Naive thymus-derived CD4-positive, alpha-beta T cell (primary cell): ENCODE results near the gene PPA1. TPM values are rescaled to one million over a fixed set of nuclear protein-coding genes. Genes with fewer than 3 reads are reported as not detected.
"Not testable (repeated sequence)": the region's sequence is repeated elsewhere in the genome, so short reads cannot be mapped to it uniquely, and the experiment has no call there.

Experiments
- ATAC-seq: fragments of 150-1000 bp; cut with Tn5 transposase; 2 replicates; pipeline ENCODE4 v1.10.0; 2021; ENCODE audit warnings: mild to moderate bottlenecking, moderate library complexity
- CTCF ChIA-PET: fragments of 350-600 bp; sonication (Branson Sonifier 250); formaldehyde crosslinking; loops from one replicate; lab custom pipeline; 2021; ENCODE audit warnings: antibody characterized with exemption; lab: Charles Lee
- POLR2A ChIA-PET: fragments of 350-600 bp; sonication (Branson Sonifier 250); formaldehyde crosslinking; loops from one replicate; lab custom pipeline; 2021; ENCODE audit warnings: antibody characterized with exemption, inconsistent platforms; lab: Charles Lee
- DNase-seq, 9 donors: peaks; one replicate each; pipeline versions ENCODE4 v3.0.0 to v3.0.0-alpha.2; 2020 to 2022; ENCODE audit warnings: mixed read lengths in 1 of 9
- H3K27ac ChIP-seq: one replicate; pipeline ENCODE4 v1.7.0; 2013; ENCODE audit warnings: mild to moderate bottlenecking, low read depth, low read length, moderate library complexity
- H3K27me3 ChIP-seq, 2 donors: one replicate each; pipeline ENCODE4 v1.7.0; 2013; ENCODE audit warnings: low read length in 2 of 2, mild to moderate bottlenecking in 2 of 2, moderate library complexity in 2 of 2; ENCODE audit not compliant: control insufficient read depth in 2 of 2, insufficient read depth in 2 of 2
- H3K36me3 ChIP-seq, 3 experiments: 1 replicate in 2 of 3; 2 replicates in 1 of 3; pipeline ENCODE4 v1.7.0; 2013; ENCODE audit warnings: low read length in 3 of 3, mild to moderate bottlenecking in 3 of 3, moderate library complexity in 1 of 3; ENCODE audit not compliant: insufficient read depth in 3 of 3, control insufficient read depth in 2 of 3
- H3K4me1 ChIP-seq, 2 donors: one replicate each; pipeline ENCODE4 v1.7.0; 2013; ENCODE audit warnings: low read length in 2 of 2, mild to moderate bottlenecking in 2 of 2, moderate library complexity in 1 of 2; ENCODE audit not compliant: control insufficient read depth in 2 of 2, insufficient read depth in 2 of 2
- H3K4me3 ChIP-seq: 2 replicates; pipeline ENCODE4 v1.7.0; 2013; ENCODE audit warnings: mild to moderate bottlenecking, low read length
- H3K9me3 ChIP-seq, 3 experiments: 1 replicate in 2 of 3; 2 replicates in 1 of 3; pipeline ENCODE4 v1.7.0; 2013; ENCODE audit warnings: low read length in 3 of 3; ENCODE audit not compliant: control insufficient read depth in 2 of 3
- H3K27ac Mint-ChIP-seq, 9 donors: one replicate each; pipeline ENCODE4 v1.8.0; 2020 to 2022; ENCODE audit warnings: mixed read lengths in 9 of 9, mild to moderate bottlenecking in 8 of 9, moderate library complexity in 5 of 9, inconsistent platforms in 2 of 9
- H3K27me3 Mint-ChIP-seq, 5 donors: one replicate each; pipeline ENCODE4 v1.8.0; 2021 to 2022; ENCODE audit warnings: mixed read lengths in 5 of 5, mild to moderate bottlenecking in 1 of 5
- H3K36me3 Mint-ChIP-seq, 5 donors: one replicate each; pipeline ENCODE4 v1.8.0; 2020 to 2022; ENCODE audit warnings: mixed read lengths in 5 of 5, mild to moderate bottlenecking in 3 of 5, inconsistent platforms in 1 of 5
- H3K4me1 Mint-ChIP-seq, 7 donors: one replicate each; pipeline ENCODE4 v1.8.0; 2020 to 2022; ENCODE audit warnings: mixed read lengths in 7 of 7, mild to moderate bottlenecking in 3 of 7, inconsistent platforms in 1 of 7
- H3K4me3 Mint-ChIP-seq, 10 donors: one replicate each; pipeline ENCODE4 v1.8.0; 2020 to 2022; ENCODE audit warnings: mild to moderate bottlenecking in 10 of 10, mixed read lengths in 10 of 10, moderate library complexity in 6 of 10, inconsistent platforms in 2 of 10
- H3K9me3 Mint-ChIP-seq, 11 donors: one replicate each; pipeline ENCODE4 v1.8.0; 2020 to 2022; ENCODE audit warnings: mixed read lengths in 11 of 11, mild to moderate bottlenecking in 4 of 11, inconsistent platforms in 1 of 11, moderate library complexity in 1 of 11
- intact Hi-C, 2 donors: fragments of 100-400 bp; cut with micrococcal nuclease; formaldehyde crosslinking; loops; one replicate each; pipeline ENCODE4 v1.15.1; 2023
- polyA plus RNA-seq, 2 donors: library from polyadenylated mRNA; unstranded; fragments of 300-500 nt; fragmentation: Illumina TruSeq; gene quantifications; one replicate each; pipeline ENCODE4 v1.2.3, GENCODE V29; 2021
- total RNA-seq, 6 experiments: library from RNA in 5 of 6; stranded (reverse) in 5 of 6; gene quantifications; 1 replicate in 5 of 6; 2 replicates in 1 of 6; pipeline ENCODE4 v1.2.3 and lab custom pipeline; 2021 to 2026

Gene PPA1
- total and polyA plus RNA-seq, 7 experiments from 2014 or later: 51.9 to 179 (median 69.9) TPM

- intact Hi-C loops: no loop called here
- CTCF ChIA-PET: interaction anchor here (2.0 kb wide), 1 partner anchor 136 kb away, joined by 8 read pairs; no protein-coding TSS in a partner anchor
Measured at GRCh38 chr10:70227548-70228320, 5.5 kb downstream of the PPA1 start.

GRCh38 chr10:70223728-70224127, 9.5 kb downstream of the PPA1 start:
- intact Hi-C loops: loop anchor here in 1 of 2 donors (2.0 kb wide), 1 partner anchor 47 kb away; no protein-coding TSS in a partner anchor
- Histone ChIP-seq H3K36me3 (peaks cover 0 to 7% (median 0%) of the 10 kb centered on the region in 3 experiments), H3K4me1 (peaks cover 0 to 8% of the 10 kb centered on the region in 2 donors), H3K27ac (no peak overlapping the region), H3K27me3 (no peaks in the 10 kb centered on the region), H3K4me3 (no peak overlapping the region), H3K9me3 (no peaks in the 10 kb centered on the region)
- H3K4me1 Mint-ChIP-seq: peaks cover 11 to 37% (median 19%) of the 10 kb centered on the region in 7 donors
- H3K36me3 Mint-ChIP-seq: peaks cover 0 to 7% (median 0%) of the 10 kb centered on the region in 5 donors
- H3K27ac Mint-ChIP-seq: peak overlapping the region in 2 of 9 donors; percentile 11 to 15
- no peak overlapping the region for H3K4me3 Mint-ChIP-seq
- no peaks in the 10 kb centered on the region for H3K9me3 Mint-ChIP-seq
- DNase-seq (no peak), ATAC-seq (no peak)
- ChIA-PET POLR2A (interaction anchor here (1.1 to 1.4 kb wide), 2 partner anchors 8 to 135 kb away, joined by 3 to 6 read pairs; no protein-coding TSS in a partner anchor), CTCF (interaction anchor here (0.5 to 6.6 kb wide), 3 partner anchors 9 to 140 kb away, joined by 3 to 192 read pairs (median 34); partner anchors contain the start of gene PPA1)
- no peaks in the 10 kb centered on the region for H3K27me3 Mint-ChIP-seq

More at GRCh38 chr10:70227548-70228320, 5.5 kb downstream of the PPA1 start:
- Histone ChIP-seq H3K27me3 (no peaks in the 10 kb centered on the region), H3K4me3 (no peak overlapping the region), H3K4me1 (peaks cover 4 to 5% of the 10 kb centered on the region in 2 donors), H3K36me3 (peaks cover 0 to 13% (median 0%) of the 10 kb centered on the region in 3 experiments), H3K27ac (no peak overlapping the region), H3K9me3 (no peaks in the 10 kb centered on the region)
- Mint-ChIP-seq H3K27ac (no peak overlapping the region), H3K4me1 (peaks cover 13 to 52% (median 37%) of the 10 kb centered on the region in 7 donors), H3K27me3 (no peaks in the 10 kb centered on the region), H3K36me3 (peaks cover 0 to 6% (median 0%) of the 10 kb centered on the region in 5 donors), H3K4me3 (no peak overlapping the region), H3K9me3 (no peaks in the 10 kb centered on the region)
- POLR2A ChIA-PET: interaction anchor here (0.7 kb wide), 1 partner anchor 142 kb away, joined by 3 read pairs; no protein-coding TSS in a partner anchor
- ATAC-seq: no peak
- no peak for DNase-seq

- not testable (repeated sequence) for H3K9me3 ChIP-seq, ATAC-seq, H3K27me3 Mint-ChIP-seq, H3K27ac ChIP-seq, H3K36me3 Mint-ChIP-seq, DNase-seq, H3K4me3 Mint-ChIP-seq, H3K4me3 ChIP-seq, H3K27me3 ChIP-seq, H3K9me3 Mint-ChIP-seq, H3K36me3 ChIP-seq, H3K4me1 ChIP-seq
- H3K27ac Mint-ChIP-seq: peak overlapping the region in 2 of 9 donors; percentile 52 to 74
- ChIA-PET CTCF (interaction anchor here (0.8 to 6.6 kb wide), 4 partner anchors 10 to 141 kb away, joined by 3 to 192 read pairs (median 18); partner anchors contain the start of gene PPA1), POLR2A (interaction anchor here (1.1 to 1.4 kb wide), 2 partner anchors 9 to 136 kb away, joined by 3 to 6 read pairs; no protein-coding TSS in a partner anchor)
- peaks cover 11 to 33% (median 16%) of the 10 kb centered on the region in 7 donors for H3K4me1 Mint-ChIP-seq
- intact Hi-C loops: loop anchor here in 1 of 2 donors (2.0 kb wide), 1 partner anchor 48 kb away; no protein-coding TSS in a partner anchor
Measured at GRCh38 chr10:70222811-70223447, 10.3 kb downstream of the PPA1 start.

DNA sequence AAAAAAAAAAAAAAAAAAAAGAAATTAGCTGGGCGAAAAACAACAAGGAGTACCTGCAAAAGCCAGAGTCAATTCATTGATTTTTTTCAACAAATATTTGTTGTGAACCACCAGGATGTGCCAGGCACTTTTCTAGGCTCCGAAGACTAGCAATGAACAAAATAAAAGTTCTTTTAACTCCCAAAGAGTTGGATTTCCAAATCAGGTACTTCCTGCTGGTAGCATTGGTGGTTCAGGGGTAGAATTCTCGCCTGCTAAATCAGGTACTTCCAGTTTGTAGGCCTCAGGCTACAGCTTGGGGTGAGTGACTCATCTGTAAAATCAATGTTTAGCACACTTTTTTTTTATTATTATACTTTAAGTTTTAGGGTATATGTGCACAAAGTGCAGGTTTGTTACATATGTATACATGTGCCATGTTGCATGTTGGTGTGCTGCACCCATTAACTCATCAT, 10.9 kb downstream of the PPA1 start:
- Mint-ChIP-seq H3K4me1 (peaks cover 11 to 28% (median 14%) of the 10 kb centered on the region in 7 donors), H3K4me3 (no peak overlapping the region), H3K27ac (peak overlapping the region in 1 of 9 donors; percentile 52), H3K9me3 (no peaks in the 10 kb centered on the region), H3K27me3 (no peaks in the 10 kb centered on the region), H3K36me3 (peaks cover 0 to 6% (median 5%) of the 10 kb centered on the region in 5 donors)
- intact Hi-C loops: loop anchor here in 1 of 2 donors (2.0 kb wide), 1 partner anchor 48 kb away; no protein-coding TSS in a partner anchor
- ChIA-PET CTCF (interaction anchor here (0.8 to 6.6 kb wide), 16 partner anchors 7 to 239 kb away, joined by 3 to 192 read pairs (median 5); partner anchors contain the start of gene PPA1), POLR2A (interaction anchor here (0.7 kb wide), 1 partner anchor 111 kb away, joined by 3 read pairs; no protein-coding TSS in a partner anchor)
- Histone ChIP-seq H3K4me3 (no peak overlapping the region), H3K27me3 (no peaks in the 10 kb centered on the region), H3K4me1 (peaks cover 0 to 8% of the 10 kb centered on the region in 2 donors), H3K9me3 (no peaks in the 10 kb centered on the region), H3K27ac (no peak overlapping the region), H3K36me3 (peaks cover 0 to 5% (median 0%) of the 10 kb centered on the region in 3 experiments)
- DNase-seq: no peak
- ATAC-seq: no peak

DNA sequence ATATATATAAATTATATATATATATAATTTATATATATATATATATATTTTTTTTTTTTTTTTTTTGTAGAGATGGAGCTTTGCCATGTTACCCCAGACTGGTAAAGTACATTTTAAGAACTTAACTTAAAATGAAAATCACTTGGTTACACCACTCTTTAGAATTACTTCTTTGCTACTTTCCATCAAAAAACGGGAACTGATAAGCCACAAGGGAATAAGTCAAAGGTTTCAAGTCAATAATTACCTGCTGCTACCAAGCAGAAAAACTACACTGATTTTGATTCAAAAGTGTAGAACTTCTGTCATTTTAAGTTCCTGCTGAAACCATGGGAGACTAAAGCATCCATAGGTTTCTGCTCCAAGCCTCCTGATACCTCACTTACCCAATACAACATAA, 12.2 kb downstream of the PPA1 start:
- Histone ChIP-seq H3K4me1 (peaks cover 0 to 8% of the 10 kb centered on the region in 2 donors), H3K9me3 (no peaks in the 10 kb centered on the region), H3K4me3 (no peak overlapping the region), H3K27ac (no peak overlapping the region), H3K36me3 (peaks cover 0 to 16% (median 0%) of the 10 kb centered on the region in 3 experiments), H3K27me3 (no peaks in the 10 kb centered on the region)
- no peak for ATAC-seq
- Mint-ChIP-seq H3K4me3 (peak overlapping the region in 4 of 10 donors; percentile 8 to 74 (median 42)), H3K27me3 (no peaks in the 10 kb centered on the region), H3K36me3 (peaks cover 0 to 9% (median 6%) of the 10 kb centered on the region in 5 donors), H3K4me1 (peaks cover 9 to 23% (median 12%) of the 10 kb centered on the region in 7 donors), H3K9me3 (no peaks in the 10 kb centered on the region), H3K27ac (peak overlapping the region in 6 of 9 donors; percentile 9 to 78 (median 31))
- ChIA-PET POLR2A (interaction anchor here (1.0 to 1.5 kb wide), 3 partner anchors 75 to 183 kb away, joined by 4 to 10 read pairs (median 4); partner anchors contain the start of genes EIF4EBP2 and TYSND1), CTCF (interaction anchor here (0.6 to 6.6 kb wide), 19 partner anchors 9 to 241 kb away, joined by 3 to 192 read pairs (median 4); partner anchors contain the start of genes PPA1 and TYSND1)
- DNase-seq: no peak
- intact Hi-C loops: loop anchor here (1.0 to 2.0 kb wide), 8 partner anchors 11 to 659 kb away; partner anchors contain the start of genes PPA1 (in 1 of the 2) and TYSND1 (in 1 of the 2)

DNA sequence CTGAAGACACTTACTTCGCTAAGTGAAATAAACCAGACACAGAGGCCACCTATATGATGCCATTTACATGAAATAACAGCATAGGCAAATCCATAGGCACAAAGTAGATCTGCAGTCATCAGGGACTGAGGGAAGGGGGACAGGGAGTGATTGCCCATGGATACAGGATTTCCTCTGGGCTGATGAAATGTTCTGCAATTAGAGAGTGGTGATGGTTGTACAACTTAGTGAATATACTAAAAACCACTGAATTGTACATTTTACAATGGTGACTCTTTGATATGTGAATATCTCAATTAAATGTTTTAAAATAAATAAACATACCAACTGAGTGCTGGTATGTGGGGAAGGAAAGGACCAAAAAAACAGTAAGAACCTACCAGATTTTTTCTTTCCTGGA, 20.4 kb downstream of the PPA1 start:
- Mint-ChIP-seq H3K27me3 (no peaks in the 10 kb centered on the region), H3K4me3 (no peak overlapping the region), H3K36me3 (peaks cover 0 to 20% (median 7%) of the 10 kb centered on the region in 5 donors), H3K27ac (no peak overlapping the region), H3K4me1 (no peaks in the 10 kb centered on the region), H3K9me3 (no peaks in the 10 kb centered on the region)
- DNase-seq: no peak
- Histone ChIP-seq H3K27ac (no peak overlapping the region), H3K9me3 (no peaks in the 10 kb centered on the region), H3K4me1 (no peaks in the 10 kb centered on the region), H3K4me3 (no peak overlapping the region), H3K27me3 (no peaks in the 10 kb centered on the region), H3K36me3 (peaks cover 4 to 51% (median 6%) of the 10 kb centered on the region in 3 experiments)
- ATAC-seq: no peak
- ChIA-PET POLR2A (no interaction called here), CTCF (no interaction called here)
- intact Hi-C loops: no loop called here
